Stimulated activated CD8-positive, alpha-beta memory T cell treated with anti-CD3 and anti-CD28 coated beads, Interleukin-15, amount 100 ng/mL, for 1 hour (primary cell): Measurements from ENCODE around the gene HOPX.
"Not testable (repeated sequence)": the region's sequence is repeated elsewhere in the genome, so short reads cannot be mapped to it uniquely, and the experiment has no call there.

Source experiments
- DNase-seq: peaks from one replicate; pipeline ENCODE4 v3.0.0-alpha.2; 2020; ENCODE audit warnings: low read depth

The HOPX gene

DNA sequence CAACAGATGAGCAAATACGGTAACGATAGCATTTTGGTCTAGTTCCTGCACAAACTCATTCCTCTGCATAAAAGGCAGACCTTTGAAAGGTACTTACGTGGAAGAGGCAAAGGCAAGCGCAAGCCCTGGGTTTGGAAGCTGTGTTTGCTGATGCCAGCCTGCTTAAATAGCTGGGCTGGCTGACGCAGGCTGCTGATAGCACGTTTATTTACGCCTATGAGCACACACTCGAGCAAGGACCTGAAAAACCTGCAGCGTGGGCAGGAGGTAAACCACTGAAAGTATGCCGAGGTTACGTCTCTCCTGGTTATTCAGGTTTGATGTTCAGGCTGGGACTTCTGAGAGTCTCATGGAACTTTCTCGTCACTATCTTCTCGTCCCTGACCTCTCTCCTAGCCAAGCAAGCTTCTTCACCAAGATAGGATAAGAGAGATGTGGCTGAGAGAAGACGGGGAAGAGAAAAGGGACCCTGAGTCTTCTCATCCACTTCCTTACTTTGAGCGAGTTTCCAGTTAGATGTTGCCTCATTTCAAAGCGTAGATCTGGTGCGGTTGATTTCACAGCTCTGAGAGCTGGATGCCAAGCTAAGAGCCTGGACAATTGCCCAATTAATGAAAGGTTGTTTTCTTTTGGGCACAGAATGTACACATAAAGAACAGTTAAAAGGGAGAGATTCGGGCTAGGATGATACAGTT is at the start of gene HOPX:
Gene HOPX, minus strand, starts transcription at position 139 of the 695 bp plus-strand sequence. CDS start 23,480 bp downstream, outside the sequence.
- DNase-seq: no peak

DNA sequence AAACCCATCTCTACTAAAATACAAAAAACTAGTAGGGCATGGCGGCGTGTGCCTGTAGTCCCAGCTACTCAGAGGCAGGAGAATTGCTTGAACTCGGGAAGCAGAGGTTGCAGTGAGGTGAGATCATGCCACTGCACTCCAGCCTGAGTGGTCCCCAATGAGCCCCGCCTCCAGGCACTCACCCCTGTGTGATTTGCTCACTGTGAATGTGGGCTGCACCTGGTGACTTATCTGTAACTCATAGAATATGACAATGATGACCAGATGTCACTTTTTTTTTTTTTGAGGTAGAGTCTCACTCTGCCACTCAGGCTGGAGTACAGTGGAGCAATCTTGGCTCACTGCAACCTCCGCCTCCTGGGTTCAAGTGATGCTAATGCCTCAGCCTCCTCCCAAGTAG is 49.0 kb upstream of the HOPX start:
- DNase-seq: no peak

DNA sequence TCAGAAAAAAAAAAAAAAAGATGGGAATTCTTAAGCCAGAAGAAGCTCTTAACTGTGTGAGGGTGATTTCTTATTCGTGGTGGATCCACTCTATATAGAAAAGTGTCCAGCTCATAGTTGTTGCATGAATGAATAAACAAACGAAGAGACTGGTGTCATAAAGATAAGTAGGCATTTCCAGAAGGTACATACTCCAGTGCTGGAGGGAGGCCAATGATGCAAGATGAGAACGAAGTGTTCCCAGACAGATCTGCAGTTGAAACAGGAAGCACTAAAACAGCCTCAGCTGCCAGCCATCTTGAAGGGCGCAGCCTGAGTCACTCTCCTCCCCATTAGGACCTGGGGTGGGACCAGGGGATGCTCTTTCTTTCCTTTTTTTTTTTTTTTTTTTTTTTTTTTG is 47.4 kb upstream of the HOPX start:
- no peak for DNase-seq

DNA sequence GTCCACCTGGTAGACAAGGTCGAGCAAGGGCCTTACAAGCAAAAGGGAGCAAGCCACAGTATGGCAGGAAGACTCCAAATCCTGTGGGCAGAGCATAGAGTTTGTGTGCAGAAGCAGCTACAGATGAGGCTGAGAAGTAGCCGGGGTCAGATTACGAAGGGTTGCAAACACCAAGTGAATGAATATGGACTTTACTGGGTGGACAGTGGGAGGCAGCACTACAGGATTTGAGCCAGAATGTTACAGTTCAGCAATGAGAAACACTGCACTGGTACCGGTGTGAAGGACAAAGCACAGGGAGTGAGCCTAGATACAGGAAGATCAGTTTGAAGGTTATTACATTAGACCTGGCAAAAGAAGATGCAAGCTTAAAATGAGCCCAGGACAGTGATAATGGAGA is 46.1 kb upstream of the HOPX start:
- no peak for DNase-seq

GRCh38 chr4:56726593-56726992 is 45.5 kb upstream of the HOPX start:
- not testable (repeated sequence) for DNase-seq

DNA sequence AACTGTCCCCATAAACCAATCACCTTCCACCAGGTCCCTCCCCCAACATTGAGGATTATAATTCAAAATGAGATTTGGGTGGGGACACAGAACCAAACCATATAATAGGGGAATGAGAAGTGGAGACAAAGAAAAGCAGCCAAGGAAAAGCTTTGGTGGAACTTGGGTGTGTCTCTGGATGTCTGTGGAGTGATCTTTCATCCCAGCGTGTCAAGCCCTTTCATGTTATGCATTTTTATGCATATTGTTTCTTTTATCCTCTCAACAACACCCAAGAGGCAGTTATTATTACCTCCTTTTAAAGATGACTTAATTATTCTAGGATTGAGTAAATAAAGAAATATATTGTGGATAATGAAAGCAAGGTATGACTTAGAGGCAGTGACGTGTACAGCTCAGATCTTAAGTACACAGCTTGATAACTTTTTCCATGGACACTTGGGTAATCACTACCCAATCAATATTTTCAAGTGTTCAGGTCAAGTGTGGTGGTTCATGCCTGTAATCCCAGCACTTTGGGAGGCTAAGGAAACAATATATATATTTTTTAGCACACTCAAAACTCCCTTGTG is 42.6 kb upstream of the HOPX start:
- DNase-seq: no peak

DNA sequence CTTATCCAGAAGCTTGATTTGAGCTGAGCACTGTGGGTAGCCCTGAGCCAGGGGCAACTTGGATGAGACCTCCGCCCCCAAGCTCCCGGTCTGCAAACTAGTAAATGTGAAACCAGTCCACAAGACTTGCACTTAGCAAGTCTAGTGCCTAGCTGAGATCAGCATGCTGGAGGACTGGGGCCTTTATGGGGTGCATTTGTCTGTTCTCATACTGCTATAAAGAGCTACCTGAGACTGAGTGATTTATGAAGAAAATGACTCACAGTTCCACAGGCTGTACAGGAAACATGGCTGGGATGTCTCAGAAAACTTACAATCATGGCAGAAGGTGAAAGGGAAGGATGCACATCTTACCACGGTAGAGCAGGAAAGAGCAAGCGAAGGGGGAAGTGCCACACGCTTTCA is 42.1 kb upstream of the HOPX start:
- no peak for DNase-seq

GRCh38 chr4:56708146-56708545 is 27.1 kb upstream of the HOPX start:
- no peak for DNase-seq

GRCh38 chr4:56705966-56706365 is 24.9 kb upstream of the HOPX start:
- no peak for DNase-seq

DNA sequence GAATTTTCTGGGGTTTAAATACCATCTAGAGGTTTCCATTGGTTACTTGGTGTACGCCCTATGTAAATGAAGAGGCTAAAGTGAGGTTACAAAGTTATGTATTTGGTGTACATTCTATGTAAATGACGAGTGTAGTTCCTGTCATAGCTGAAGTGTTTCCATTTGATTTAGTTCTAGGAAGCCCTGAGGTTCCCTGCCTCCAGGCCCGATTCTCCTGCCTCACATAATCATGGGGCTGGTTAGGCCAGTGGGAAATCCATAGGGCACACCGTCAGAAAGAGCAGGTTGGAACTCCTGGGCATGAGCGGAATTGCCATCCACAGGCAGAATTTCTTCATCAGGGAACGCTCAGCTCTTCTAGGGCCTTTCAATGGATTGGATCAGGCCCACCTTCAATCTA is 24.2 kb upstream of the HOPX start:
- DNase-seq: no peak

- no peak for DNase-seq
Observed at GRCh38 chr4:56704089-56704871, 23.2 kb upstream of the HOPX start.

GRCh38 chr4:56703378-56703777 is 22.3 kb upstream of the HOPX start:
- no peak for DNase-seq

- no peak for DNase-seq
Observed at GRCh38 chr4:56701644-56702043, 20.5 kb upstream of the HOPX start.

DNA sequence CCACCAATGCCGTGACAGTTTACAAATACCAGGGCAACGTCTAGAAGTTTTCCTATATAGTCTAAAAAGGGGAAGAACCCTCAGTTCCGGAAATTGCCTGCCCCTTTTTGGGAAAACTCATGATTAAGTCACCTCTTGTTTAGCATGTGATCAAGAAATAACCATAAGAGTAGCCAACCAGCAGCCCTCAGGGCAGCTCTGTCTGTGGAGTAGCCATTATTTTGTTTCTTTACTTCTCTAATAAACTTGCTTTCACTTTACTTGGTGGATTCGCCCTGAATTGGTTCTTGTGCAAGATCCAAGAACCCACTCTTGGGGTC is 20.0 kb upstream of the HOPX start:
- DNase-seq: no peak

DNA sequence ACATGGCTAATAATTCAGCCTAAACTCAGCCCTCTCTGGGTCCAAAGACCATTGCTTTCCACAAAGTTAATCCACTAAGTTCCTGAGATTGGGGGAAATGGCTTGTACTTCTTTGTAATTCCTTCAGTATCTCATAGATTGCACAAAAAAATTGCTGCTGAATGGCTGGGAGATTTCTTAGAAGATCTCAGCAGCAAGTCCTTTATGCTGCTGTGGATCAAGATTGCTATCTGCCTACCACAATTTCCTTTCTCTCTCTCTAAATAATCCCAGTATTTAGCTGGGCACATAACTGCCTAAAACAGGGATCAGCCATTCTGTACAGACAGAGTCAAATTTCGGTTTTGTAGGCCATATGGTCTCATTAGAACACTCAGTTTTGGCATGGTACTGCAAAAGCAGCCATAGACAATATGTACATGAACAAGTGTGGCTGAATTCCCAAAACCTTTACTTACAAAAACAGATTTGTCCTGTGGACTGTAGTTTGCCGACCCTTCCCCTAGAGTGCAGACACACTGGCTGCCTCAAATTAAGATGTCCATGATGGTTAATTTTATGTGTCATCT is 18.5 kb upstream of the HOPX start:
- DNase-seq: no peak

- no peak for DNase-seq
Observed at GRCh38 chr4:56698329-56698728, 17.2 kb upstream of the HOPX start.

DNA sequence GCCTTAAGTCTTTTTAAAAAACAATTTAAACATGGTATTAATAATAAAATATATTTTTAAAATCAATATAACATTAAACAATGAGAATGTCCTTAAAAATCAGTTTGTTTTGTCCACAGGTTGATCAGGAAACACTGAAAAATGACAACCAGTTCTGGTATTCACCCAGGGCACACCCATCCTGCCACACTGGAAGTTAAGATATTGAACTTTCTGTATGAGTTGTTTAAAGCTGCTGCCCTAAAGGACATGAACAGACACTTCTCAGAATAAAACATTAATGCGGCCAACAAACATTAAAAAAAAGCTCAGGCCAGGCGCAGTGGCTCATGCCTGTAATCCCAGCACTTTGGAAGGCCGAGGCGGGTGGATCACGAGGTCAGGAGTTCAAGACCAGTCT is 15.0 kb upstream of the HOPX start:
- DNase-seq: no peak

- not testable (repeated sequence) for DNase-seq
Observed at GRCh38 chr4:56693476-56693875, 12.4 kb upstream of the HOPX start.

DNA sequence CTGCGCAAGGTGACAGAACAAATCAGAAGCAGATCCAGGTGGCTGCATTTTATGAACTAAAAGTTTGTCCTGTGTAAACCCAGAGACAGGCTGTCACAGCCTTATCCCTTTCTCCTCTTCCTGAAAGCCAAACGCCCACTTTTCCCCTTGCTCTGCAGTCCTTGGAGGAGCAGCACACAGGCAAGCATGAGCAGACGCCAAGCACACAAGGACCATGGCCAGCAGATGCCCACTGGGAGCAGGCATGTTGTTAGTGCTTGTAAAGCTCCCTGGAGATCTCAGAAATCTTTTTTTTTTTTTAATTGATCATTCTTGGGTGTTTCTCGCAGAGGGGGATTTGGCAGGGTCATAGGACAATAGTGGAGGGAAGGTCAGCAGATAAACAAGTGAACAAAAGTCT is 11.5 kb upstream of the HOPX start:
- DNase-seq: no peak

DNA sequence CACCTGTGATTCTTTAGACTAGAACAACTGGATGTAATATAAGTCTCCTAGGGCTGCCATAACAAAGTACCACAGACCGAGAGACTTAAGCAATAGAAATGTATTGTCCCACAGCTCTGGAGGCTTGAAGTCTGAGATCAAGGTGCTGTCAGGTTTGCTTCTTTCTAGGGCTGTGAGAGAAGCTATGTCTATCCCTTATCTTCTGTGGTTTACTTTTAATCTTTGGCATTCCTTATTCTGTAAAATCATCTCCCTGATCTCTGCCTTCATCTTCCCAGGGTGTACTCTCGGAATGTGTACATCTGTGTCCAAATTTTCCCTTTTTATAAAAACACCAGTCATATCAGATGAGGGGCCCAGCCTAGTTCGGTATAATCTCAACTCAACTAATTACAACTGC is 10.3 kb upstream of the HOPX start:
- DNase-seq: no peak

GRCh38 chr4:56690393-56690792 is 9.3 kb upstream of the HOPX start:
- DNase-seq: no peak

- DNase-seq: no peak
Observed at GRCh38 chr4:56689201-56689969, 8.3 kb upstream of the HOPX start.
